ENCODE measurements around the gene CAPSL.
"Not testable (repeated sequence)": the region's sequence is repeated elsewhere in the genome, so short reads cannot be mapped to it uniquely, and the experiment has no call there.

CAPSL gene

DNA sequence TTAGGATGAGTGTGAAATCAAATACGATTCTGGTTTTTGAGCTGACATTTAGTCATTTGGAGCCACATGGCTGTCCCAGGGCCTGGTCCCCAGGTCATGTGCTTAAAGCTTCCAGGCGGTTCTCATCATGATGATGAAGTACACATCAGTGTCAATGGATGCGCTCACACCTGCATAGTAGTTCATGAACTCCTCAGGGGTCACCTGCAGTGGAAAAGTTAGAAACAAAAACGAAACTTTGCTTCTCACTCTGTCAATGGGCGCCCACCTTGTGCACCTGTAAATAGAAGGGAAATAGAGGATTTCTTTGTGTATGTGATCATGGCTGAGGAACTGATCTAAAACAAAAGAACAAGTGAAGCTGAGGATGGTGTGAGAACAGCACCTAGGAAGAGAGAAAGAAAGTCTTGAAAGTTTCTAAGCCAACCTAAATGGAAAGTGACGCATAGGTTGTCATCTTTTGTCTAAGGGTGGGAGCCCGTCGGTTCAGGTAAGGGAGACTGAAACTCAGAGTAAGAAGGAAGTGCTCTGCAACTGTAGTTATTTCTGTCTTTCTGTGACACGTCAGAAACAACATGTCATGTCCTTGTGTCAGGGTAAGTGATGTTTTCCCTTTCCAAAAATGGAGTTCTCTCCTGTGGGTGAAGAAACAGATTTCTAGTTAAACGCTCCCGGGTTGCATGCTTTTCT is 33.8 kb downstream of the CAPSL start:
- DNase-seq = no peak

DNA sequence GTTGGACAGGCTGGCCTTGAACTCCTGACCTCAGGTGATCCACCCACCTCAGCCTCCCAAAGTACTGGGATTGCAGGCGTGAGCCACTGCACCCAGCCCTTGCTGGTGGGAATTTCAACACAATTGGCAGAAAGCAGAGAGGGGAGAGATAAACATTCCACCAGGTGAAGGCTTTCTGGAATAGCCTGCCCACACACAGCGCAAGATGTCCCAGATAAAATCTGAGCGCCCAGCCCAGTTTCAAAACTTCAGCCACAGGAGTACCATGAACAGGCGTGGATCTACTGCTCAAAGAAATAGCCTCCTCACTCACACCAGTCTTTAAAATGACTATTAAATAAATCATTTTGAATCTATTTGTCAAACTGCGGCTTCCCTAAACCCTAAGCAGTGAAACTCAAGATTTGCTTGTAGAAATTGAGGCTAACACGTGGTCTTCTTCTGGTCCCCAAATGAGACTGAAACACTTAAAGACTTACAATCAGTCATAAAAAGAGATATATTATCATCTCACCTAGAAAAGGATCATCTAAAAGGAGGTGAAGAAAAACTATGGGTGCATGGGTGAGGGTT is 34.7 kb downstream of the CAPSL start:
- DNase-seq = no peak

DNA sequence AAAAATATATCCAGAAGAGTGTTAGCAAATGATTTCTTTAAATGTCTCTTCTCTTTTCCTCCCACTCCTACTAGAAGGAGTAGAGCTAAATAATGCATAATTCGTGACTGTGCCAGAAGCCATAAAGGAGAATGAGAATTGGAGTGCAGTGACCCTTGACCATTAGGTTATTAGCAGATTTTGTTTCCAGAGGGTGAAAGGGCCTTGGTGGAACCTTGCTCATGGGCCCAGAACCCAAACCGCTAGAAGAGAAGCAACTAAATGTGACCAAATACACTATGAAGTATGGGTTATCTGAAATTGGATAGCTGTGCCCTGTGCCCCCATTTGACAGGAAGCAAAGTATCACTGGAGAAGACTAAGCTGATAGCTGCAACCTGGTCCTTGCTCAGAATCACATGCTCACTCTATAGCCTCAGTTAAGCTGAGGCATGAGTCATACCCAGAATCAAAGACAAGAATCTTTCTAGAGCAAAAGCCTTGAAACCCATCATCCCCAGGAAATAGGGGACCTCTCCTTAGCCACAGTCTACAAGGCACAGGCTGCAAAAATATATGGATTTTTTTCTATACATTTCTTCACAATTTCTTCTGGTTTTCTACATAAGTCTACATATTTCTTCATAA is 36.3 kb downstream of the CAPSL start:
- DNase-seq = no peak

DNA sequence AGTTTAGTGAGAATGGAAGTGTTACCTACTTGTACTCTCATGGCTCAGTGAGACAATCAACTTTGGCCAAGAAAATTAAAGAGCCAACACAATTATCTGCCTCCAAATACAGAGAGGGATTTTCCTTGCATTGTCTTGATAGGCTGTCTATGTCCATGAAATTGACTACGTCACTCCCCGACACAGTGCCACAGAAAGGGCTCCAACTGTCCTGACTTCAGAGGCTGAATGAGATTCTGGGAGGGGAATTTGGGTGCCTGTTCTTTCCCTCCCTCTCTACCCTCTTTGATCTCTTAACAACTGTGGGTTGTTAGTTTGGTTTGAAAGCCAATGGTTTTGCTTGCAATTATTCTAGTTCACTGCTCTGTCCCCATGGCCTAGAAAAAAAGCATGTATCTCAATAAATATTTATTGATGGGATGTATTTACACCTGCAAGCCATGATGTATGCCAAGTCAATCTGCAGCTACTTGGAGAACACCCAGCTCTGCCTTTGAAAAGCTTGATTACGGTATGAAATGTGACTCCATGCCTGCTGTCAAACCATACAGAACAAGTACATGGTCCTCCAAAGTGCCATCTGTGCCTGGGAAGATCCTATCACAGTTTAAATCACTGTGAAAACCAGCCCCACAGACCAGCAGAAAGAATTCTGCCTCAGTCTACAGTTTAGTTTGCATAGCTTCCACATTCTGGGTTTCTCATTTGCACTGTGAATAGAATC is 37.3 kb downstream of the CAPSL start:
- DNase-seq = no peak

DNA sequence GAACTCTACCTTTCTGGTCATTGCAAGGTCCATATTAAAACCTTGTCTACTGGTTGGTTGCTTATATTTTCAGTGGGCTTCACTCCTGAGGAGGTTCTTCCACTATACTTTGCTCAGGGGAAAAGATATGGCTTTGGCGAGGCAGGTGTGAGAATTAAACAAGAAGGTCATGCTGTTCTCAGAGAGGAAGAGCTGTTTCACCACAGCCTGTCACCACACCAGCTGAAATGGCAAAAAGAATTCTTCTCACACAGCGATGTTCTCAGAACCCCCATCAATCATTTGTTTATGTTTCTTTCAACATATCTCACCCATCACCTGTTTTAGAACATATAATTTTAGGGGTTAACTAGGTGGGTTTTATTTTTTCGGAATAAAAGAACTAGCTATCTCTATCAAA is 38.6 kb downstream of the CAPSL start:
- no peak for DNase-seq

DNA sequence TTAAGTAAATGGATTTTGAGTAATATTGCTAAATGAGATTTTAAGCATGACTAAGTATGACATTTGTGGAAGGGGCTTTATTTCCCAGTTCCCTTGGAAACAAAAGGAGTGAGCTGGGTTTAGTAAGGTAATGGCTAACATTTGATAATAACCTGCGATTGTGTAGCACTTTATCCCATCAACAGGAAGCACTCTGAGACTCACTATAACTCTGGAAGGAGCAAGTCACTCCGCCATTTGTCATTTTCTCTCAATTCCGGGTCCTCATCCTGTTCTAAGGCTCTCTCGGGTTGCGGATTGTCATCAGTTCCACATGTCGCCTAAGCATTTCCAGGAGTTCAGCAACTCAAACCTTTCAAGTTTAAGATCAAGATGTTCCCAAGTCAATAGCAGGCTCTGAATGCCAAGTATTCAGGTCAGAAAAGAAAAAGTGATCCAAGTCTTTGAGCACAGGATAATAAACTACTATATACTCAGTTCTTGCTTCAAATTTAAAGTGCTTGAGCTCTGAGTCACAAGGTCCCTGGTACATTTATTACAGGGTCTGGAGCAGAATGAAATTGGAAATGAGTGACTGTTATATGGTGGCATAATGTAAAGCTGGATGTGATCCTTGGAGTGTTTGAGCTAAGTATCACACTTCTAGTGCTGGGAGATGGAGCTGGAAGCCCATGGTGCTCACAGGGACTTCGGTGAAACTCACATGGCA is 39.3 kb downstream of the CAPSL start:
- DNase-seq = no peak

DNA sequence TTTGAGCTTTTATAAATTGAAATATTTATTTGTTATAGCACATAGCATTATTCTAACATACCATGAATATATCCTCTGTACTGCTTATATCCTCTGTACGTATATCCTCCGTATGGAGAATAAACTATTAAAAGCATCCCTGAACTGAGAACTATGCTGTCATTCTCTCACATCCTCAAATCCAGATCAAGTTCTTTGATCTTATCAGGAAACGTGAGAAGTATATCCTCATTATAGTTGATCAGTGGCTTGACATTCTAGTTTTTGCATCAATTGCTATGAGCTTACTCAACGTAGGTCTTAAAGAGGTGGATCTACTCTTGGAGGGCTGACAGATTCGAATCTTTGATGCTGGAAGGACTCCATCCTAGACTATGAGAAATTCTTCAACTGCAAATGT is 44.3 kb downstream of the CAPSL start:
- no peak for DNase-seq

DNA sequence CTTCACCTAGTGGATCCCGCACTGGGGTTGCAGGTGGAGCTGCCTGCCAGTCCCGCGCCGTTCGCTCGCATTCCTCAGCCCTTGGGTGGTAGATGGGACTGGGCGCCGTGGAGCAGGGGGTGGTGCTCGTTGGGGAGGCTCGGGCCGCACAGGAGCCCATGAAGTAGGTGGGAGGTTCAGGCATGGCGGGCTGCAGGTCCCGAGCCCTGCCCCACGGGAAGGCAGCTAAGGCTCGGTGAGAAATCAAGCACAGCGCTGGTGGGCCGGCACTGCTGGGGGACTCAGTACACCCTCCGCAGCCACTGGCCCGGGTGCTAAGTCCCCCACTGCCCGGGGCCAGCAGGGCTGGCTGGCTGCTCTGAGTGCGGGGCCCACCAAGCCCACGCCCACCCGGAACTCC is 45.6 kb downstream of the CAPSL start:
- not testable (repeated sequence) for DNase-seq

DNA sequence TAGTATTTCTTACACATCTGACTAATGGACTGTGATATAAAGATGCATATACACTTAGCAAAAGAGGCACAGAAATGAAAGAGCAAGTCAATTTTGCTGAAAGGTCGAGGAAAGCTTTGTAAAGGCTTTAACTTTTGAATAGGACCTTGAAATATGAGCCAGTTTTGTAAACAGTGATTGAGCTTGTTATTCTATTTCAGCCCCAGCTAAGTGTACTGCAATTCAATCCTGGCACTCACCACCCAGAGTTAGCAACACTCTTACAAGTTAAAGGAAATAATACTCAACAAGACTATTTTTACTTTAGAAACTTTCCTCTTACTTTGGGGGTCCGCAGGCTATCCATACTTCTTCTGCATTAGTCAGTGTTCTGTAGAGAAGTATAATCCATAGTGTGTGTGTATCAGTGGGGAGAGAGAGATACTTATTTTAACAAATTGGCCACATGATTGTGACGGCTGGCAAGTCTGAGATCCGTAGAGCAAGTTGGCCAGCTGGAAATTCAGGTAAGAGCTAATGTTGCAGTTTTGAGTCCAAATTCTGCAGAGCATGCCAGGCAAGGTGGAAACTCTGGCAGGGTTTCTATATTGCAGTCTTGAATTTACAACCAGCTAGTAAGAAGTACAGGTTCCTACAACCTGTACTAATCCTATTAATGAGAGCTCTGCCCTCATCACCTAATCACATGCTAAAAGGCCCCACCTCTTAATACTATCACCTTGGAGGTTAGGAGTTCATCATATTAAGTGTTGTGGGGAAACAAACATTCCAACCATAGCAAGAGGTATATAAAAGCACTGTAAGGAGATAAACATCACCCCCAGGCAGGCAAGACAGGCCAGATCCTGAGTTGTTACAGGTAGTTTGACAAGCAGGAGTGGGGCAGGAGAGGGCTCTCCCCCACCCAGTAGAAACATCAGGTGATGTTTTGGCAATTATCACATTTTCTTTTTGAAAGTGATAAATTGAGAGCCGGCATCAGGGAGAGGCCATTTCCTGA is 48.1 kb downstream of the CAPSL start:
- DNase-seq = no peak

DNA sequence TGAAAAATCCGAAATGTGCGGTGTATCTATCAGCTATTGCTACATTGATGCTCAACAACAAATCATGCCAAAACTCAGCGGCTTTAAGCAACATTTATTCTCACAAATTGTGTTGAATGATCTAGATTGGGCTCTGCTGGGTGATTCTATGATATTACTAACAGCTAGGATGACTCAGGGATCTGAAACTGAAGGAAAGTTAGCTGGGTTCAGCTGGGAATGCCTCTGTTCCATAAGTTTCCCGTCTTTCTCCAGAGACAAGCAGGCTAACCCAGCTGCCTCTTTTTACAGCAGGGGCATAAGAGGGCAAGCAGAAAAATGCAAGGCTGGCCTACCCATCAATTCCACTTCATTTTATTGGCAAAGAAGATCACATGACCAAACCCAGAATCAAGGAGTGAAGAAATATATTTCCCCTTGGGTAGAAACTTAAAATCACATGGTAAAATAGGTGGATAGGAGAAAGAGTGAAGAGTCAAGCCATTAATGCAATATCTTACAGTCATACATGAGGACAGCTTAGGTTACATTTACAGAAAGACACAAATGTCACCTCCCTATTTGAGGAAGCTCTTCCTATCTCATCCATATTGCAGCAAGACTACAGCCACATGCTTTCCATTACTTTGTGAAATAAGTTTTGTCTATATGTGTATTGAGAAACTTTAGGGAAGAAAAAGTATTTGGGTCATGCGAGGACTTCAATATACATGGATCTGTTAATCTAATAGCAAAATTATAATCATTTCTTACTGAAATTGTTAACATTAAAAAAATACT is 50.9 kb downstream of the CAPSL start:
- no peak for DNase-seq

DNA sequence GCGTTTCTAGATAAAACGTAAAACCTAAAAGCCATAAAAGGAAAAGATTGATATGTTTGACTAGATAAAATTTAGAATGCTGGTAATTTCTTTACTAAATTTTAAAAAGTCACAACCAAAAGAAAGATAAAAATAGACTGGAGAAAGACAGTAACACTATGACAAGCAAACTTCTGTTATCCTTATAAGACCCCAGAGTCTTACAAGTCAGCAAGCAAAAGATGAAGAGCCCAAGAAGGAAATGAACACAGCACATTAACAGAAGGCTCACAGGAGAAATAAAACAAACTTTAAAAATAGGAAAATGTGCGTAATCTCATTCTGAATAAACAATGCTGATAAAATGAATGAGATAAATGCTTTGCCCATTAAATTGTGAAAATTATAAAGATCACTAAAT is 52.0 kb downstream of the CAPSL start:
- no peak for DNase-seq

DNA sequence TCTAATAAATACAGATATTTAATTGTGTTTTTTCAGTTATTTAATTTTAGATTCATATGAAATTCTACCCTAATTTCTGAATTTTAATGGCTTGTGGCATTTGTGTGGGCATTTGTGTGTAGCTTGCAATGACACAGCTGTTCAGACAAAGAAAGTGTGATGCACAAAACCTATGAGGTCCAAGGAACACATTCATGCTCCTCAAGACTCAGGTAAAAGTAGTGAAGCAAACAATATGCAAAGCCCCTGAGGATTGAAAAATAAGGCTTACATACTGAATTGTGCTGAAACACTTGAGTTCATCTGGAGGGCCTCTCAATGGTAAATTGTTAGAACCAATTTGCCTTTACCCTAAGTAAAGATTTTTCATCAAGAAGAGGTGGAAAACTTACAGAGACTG is 53.6 kb downstream of the CAPSL start:
- DNase-seq = no peak

DNA sequence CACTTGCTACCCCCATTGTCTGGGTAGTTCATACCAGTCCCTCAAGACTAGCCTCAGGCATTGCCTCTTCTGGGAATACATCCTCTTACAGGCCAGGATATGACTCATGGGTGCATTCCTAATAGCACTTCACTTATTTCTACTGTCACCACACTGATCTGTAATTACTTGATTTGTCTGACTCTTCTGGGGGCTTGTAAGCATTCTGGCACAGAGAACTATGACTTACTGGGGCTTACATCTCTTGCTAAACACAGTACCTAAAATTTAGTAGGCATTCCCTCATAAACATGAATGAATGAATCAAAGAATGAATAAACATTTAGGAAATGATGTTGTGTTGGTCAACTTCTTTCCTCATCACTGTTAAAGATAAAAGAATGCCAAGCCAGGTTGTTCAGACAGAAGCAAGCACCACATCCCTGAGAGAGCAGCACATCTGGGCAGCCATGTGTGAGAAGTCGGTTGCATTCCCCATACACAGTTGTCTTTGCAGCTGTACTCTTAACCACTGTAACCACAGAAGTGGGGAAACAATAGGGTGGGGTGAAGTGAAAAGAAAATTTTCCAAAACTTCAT is 54.1 kb downstream of the CAPSL start:
- DNase-seq = no peak

DNA sequence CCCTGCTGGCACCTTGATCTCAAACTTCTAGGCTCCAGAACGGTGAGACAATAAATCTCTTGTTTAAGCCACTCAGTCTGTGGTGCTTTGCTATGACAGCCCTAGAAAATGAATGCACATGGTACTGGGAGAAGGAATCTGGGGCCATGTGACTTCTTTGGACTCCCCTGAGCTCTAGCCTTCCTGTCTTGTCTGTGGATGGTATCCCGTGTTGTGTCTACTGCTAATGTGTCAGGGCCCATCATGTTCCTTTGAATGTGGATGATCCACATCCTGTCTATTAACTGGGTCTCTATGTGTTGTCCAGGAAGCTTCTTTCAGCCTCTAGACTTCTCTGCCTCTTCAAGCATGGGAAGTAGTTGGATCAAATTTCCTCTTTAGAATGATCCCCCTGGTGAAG is 56.7 kb downstream of the CAPSL start:
- no peak for DNase-seq

DNA sequence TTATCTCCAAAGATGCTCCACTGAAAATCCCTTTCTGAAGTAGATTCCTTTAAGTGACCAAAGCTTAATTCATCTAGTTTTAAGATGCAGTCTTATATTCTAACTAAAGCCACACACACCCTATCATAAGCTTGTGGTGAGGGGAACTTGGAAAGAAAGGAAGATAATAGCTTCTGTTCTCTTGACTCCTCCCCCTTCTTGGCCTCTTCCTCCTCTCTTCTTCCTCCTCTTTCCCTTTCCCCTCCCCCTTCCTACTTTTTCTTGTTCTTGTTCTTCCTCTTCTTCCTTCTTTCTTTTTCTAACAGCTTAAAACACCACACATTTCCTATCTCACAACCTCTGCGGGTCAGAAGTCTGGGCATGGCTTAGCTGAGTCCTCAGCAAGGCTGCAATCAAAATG is 58.3 kb downstream of the CAPSL start:
- no peak for DNase-seq

DNA sequence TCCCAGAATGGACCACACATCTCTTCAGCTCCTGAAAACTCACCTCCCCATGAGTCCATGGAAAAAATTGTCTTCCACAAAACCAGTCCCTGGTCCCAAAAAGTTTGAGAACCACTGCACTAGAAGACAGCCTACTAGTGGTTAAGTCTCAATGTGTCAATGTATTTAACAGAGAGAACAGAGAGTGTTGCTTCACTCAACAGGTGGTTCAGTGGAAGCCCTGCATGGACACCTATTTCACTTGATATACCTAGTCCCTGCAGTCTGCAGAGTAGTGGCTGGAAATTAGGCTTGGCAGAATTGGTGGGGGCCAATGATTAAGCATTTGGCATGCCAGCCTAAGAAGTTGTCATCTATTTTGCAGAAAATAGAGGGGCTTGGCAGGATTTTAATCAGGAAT is 58.8 kb downstream of the CAPSL start:
- no peak for DNase-seq

DNA sequence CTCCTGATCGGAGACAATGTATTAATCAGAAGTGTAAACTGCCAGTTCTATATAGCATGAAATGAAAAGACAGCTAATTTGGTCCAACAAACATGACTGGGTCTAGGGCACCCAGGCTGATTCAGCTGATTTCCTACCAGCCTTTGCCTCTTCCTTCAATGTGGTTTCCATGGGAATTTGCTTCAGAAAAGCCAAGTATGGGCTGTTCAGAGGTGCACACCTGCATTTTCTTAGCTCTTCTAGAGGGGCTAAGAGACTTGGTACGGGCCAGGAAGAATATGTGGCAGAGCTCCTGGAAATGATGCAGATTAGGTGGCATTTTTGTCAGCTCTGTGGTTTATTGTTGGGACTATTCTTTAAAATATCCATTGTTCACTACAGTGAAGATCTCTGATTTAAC is 59.3 kb downstream of the CAPSL start:
- no peak for DNase-seq

DNA sequence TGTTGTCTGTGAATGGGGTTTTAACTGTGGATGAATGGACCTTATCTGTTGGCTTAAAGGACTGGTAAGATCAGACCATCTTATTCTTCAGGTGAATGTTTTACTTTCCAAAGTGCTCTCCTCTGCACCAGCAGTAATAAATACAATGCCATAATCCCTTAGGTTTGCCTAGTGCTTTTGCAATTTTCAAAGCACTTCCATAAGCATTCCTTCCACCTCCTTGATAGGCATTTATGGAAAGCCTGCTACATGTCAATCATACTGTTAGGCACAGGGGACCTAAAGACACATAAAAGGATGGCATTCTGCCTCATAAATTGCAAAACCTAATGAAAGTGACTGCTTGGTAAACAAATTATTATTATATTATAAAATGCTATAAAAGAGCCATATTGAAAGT is 60.3 kb downstream of the CAPSL start:
- no peak for DNase-seq

DNA sequence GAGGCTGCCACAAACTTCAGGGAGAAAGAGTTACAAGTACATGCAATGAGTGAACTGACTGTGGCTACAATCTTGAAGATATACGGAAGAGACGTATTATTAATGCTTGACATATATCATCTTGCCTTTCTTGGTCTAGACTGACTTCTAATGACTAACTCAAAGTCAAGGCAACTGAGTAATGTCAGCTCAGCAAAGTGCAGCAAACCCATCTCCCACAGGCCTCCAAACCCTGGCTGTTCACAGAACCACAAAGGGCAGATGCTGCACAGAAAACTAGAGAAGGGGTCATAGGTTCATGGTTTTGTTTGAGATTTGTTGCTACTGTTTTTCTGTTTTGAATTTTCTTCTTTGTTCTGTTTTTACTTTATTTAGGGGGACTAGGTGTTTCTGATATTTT is 60.8 kb downstream of the CAPSL start:
- DNase-seq = no peak

DNA sequence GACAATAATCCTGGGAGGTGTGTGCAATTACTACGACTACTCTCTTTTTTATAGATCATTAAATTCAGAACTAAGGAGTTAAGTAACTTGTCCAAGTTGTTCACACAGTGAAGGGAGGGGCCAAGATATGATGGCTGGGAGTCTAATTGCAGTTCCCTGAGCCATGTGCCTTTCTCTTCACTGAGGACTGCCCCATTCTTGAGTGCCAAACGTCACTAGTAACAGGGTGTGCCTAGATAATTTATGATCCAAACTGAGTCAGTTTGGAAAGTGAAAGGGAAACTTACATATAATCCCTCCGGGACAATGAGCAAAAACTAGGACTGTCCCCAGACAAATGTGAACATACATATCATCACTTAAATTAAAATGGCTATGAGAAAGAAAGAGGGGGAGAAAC is 61.5 kb downstream of the CAPSL start:
- DNase-seq = no peak

DNA sequence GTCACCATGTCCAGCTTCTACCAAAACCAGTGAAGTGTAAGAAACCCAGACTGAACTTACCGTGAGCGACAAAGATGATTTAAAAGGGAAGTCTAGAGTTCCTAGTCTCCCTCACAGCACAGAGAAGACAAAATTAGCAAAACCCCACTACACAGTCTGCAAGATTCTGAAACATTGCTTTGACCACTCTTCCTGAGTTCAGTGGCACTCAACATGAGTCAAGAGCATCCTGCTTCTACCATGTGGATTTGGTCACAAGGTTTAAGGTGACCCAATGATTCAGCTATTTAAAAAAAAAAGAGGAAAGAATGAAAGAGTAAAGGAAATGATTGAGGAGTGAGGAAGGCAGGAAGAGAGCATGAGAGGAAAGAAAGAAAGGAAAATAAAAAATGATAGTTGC is 62.0 kb downstream of the CAPSL start:
- no peak for DNase-seq
